NCI-H69 (cell line): ENCODE measurements around the gene TRIM40.
"Not testable (repeated sequence)": the region's sequence is repeated elsewhere in the genome, so short reads cannot be mapped to it uniquely, and the experiment has no call there.

Experiments
- DNase-seq: peaks from one replicate; lab custom pipeline; 2025; lab: John Stamatoyannopoulos, UW

TRIM40 gene

DNA sequence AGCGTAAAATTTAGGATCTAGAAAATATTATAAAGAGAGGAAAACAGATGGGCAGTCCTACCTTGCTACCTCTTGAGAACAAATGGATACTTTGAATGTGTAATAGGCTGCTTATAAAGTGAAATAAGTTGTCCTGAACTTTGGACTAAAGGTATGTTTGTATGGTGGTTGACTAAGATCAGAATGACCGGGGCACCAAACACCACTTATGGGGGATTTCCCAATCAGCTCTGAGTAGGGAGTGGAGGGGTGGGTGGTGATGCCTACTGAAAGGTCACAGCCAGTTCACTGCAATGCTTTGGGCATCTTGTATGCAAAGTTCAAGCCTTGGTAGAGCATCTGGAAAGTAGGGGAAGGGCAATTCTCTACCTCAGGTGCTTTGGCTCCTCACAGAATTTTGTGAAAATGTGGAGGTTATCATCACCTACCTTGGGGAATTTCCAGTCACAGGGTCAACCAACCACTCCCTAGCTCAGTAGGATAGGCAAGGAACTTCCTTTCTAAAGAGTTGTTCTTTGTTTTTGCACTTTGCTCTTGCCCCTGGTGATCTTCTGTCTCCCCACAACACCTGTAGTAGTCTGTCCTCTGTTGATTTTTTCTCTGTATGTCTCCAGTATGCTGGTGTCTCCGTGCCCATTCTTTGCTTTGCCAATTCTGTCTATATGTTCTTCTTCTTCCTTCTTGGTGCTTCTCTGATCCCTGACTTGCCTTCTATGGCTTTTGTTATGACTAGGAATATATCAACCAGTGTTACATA is 22.8 kb upstream of the TRIM40 start, which contains the start of gene TRIM31:
Gene TRIM31 (minus strand): TSS at position 88 of the 757 bp plus-strand sequence. CDS start 285 bp downstream, outside the sequence.
- no peak for DNase-seq

DNA sequence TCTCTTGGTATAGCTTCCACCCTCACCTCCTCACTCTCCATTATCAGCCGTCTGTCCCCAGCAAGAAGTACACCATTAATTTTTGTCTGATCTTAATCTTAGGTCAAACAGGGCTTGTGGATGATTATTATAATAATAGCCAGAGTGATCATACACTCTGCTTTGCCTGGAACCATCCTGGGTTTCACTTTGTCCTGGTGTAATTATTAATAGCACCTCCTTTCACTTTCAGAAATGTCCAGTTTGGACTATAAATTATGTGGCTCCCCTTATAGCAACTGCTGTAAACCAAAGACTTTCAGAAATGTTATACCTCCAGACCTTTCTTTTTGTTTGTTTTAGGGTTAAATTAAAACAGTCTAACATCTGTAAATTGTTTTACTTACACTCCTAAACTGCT is 22.1 kb upstream of the TRIM40 start:
- no peak for DNase-seq

DNA sequence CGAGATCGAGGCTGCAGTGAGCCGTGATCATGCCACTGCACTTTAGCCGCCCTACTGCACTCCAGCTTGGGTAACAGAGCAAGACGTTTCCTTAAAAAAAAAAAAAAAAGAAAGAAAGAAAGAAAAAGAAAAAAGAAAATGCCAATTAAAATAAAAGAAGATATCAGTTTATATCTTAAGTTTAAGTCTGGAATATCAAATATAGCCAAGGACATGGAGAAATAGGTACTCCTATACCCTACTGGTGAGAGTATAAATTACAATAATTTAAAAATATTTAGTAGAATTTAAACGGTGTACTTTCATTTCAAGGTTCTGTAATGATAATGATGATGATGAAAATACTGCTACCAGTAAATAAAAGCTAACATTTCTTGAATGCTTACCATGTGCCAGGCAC is 19.2 kb upstream of the TRIM40 start:
- no peak for DNase-seq

DNA sequence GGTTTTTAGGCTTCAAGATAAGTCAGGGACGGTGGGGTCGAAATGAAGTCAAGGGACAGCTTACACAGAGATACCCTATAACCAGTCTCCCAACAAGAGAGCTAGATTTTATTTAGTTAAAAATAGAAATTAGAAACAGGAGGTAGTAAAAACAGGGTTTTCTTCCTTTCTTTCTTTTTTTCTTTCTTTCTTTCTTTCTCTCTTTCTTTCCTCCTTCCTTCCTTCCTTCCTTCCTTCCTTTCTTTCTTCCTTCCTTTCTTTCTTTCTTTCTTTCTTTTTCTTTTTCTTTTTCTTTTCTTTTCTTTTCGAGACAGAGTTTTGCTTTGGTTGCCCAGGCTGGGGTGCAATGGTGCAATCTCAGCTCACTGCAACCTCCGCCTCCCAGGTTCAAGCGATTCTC is 17.2 kb upstream of the TRIM40 start:
- DNase-seq, result not testable (repeated sequence)

DNA sequence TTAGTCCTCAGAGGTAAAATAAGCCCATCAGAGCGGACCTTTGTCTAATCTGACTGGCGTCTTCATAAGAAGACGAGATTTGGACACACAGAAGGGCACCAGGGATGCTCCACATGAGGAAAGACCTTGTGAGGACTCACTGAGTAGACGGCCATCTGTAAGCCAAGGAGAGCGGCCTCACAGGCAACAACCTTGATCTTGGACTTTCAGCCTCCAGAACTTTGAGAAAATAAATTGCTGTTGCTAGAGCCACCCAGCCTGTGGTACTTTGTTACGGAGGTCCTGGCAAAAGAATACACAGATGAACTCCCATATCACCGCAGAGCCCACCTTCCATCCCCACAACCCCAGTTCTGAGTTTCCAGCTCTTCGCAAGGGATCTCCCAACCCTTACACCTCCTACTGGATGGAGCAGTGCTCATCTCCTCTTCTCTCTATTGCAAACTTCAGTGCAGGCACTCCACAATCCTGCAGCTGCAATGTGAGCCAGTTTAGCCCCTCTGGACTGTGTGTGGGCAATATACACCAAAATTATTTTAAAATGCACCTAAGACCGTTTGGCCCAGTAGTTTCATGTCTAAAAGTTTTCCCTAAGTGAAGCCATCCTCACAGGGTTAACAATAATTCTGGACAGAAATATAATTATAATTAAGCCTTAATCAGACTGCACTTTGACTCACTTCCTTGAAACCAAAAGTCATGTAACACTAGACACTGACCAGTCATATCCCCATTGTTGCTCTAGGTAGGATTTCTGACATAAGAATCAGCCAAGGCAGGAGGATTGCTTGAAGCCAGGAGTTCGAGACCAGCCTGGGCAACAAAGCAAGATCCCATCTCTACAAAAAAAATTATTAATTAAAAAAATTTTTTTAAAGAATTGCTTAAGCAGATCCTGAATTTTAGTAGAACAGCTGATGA is 14.2 kb upstream of the TRIM40 start:
- no peak for DNase-seq

DNA sequence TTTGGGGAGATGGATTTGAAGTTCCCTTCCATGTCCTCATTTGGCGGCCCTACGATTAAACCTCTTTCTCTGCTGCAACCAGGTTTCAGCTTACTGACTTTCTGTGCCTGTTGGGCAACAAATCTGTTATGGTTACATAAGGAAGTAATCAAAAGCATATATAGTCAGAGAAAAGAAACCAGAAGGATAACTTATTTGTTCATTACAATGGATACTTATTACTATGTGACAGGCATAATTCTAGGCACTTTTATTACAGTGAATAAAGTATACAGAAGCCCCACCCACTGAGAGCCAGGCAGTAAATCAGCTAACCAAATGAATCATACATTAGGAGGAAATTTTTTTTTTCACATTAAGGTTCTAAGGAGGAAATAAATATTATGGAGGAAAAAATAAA is 13.4 kb upstream of the TRIM40 start:
- peak; percentile 30 for DNase-seq

DNA sequence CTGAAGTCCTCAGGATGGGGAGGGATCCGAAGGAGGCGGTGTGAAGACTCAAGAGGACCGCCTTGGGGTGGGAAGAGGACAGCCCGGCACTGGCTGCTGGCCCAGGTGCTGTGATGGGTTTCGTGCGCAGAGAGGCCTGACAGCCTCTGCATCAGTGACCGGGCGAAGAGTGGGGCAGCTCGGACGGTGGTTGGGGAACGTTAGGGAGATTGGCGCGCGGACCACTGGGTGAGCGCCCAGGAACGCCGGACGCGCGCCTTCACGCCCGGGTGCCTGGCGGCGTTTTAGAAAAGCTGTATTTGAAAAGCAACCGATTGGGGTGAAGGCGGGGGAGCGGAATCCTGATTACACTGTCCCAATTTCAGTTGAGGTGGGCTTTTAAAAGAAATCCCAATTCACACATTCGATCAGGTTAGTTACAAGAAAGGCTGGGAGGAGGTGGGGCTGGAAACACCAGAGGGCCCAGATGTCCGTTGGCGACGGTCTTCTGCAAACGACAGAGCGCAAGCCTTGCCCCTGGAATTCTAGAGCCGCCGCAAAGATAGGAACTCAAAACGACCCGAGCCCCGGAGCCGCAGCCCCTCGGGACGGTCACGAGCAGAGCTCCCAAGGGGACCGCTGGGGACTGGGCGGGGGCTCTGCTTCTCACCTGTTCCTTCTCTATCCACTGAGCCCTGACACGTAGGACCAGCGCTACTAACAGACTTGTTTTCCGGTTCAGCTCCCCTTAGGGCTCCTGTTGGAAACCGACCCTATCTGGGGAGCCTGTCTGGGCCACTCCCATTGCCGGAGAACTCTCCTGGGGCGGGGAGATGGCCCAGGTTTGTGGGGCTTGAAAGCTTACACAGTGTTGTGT is 8.5 kb upstream of the TRIM40 start:
- peak; percentile 16 for DNase-seq

DNA sequence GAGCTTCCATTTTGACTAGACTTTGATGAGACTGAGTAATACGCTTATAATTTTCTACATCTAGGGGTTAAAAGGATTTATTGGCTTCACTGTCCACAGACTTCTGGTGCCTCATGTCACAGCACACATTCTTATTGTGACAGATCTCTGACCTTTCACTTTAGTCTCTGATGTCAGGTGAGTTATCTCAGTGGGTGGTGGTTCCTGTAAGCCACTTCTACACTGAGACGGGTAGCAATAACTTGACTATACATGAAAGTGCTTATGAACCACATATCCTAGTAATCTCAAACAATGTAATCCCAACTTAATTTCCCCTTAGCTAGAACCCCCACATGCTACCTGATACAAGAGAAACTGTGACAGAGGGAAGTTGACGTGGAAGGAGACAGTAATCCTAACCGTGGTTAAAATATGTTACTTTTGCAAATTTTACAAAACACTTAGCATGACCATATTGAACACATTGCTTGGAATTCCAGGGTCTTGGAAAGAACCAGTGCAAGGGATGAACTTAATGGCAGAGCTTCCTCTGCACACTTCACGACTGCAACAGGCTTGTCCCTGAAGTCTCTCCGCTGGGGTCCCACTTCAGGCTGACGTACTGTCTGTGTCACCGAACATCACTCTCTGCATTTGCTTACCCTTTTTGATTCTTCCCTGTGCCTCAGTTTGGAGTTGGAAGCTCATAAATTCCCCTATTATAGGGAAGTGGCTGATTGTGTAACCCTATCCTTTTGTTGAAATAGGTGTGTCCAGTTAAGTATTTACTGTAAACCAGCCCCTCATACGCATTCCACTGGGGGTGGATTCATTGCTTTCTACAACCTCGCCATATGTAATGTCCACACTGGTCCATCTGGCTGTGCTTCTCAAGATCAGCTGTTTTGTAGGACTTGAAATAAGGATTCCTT is 6.4 kb upstream of the TRIM40 start:
- peak; percentile 14 for DNase-seq

DNA sequence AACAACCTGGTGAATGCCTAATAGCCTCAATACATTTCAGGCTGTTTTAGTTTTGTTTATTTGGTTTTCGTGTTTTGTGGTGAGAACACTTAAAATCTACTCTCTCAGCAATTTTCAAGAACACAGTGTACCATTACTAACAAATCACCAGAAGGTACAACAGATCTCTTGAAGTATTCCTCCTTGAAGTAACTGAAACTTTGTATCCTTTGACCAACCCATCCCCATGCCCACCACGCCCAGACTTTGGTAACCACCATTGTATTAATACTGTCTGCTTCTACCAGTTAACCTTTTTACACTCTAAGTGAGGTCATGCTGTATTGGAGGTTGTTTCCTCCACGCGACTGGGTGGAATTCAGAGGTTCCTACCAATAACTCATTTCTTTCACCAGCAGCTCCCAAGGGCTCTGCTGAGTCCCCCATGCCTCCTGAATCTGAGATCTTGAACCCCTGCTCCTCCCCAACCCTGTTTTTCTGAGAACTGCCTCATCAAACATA is 5.7 kb upstream of the TRIM40 start:
- no peak for DNase-seq

DNA sequence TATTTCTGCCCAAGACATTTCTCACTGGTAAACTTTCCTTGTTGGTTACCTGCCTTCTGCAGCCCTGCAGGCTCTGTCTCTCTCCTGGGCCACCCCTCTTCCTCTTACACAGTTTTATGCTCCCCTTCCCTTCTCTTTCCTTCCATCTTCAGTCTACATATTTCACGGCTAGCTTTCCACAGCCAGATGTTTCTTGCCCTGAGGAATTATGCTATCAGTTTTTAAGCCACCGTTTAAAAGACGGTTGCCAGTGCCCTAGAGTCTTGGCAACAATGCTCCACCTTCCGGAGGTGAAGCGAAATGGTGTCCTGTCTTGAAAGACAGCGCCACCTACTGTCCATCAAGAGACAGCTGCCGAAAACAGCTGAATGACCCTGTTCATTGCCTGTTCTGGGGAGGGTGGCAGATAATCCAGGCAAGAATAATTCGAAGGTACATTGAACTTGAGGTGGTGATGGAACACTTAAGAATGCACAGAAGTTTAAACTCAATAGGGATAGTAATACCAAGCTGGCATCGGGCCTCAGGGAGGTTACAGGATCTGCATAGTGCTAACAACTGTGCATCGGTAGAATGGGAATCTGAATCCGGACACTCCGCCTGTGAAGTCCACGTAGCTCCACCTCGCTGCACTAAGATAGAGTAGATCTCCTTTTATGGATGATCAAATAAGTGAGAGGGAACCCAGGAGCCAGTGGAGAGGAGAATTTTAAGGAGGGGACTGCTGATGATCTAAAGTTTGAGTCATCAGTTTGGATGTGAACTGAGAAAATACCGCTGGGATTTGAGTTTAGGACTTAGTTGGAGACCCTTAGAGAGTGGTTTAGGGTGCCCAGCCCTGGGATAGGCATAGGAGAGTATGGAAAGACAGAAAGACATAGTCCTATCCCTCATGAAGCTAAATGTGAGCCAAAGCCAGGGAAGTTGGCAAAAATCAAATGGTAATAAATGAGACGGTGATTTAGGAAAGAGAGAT is 4.8 kb upstream of the TRIM40 start:
- DNase-seq, result peak; percentile 90

DNA sequence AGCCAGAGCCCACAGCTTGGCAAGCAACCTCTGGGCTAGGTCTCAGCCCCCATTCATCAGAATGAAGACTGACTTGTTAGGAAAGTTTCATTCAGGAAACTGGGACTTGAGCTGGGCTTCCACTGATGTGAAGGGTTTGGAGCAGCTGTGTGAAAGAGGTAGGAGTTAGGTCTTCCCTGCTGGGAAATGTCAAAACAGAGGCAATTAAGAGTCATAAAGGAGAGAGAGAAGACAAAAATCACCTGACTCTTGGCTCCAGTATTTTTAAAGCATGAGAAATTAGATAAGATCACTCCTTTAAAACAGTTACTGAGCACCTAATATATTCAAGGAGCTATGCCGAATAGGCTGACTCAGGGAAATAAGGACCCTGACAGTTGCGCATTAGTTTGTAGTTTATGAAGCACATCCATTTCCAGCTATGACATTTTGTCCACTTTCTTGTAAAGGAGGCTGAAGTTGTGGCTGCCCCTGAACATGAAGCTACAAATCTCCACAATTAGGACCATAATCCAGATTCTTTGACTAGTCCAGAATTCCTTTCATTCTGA is 3.9 kb upstream of the TRIM40 start:
- DNase-seq, result no peak

DNA sequence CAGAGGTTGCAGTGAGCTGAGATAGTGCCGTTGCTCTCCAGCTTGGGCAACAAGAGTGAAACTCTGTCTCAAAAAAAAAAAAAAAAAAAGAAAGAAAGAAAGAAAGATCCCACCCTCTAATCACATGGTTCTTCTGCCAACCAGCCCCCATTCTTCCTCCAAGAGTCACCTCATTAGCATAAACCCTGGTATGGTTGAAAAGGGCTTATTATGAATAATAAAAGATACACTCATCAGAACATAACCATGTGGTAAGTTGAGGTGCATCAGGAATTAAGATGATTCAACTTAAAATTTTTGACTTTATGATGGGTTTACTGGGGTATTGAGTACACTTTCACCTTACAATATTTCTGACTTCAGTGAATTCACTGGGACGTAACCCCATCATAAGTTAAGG is 793 bp upstream of the TRIM40 start:
- DNase-seq, result no peak

DNA sequence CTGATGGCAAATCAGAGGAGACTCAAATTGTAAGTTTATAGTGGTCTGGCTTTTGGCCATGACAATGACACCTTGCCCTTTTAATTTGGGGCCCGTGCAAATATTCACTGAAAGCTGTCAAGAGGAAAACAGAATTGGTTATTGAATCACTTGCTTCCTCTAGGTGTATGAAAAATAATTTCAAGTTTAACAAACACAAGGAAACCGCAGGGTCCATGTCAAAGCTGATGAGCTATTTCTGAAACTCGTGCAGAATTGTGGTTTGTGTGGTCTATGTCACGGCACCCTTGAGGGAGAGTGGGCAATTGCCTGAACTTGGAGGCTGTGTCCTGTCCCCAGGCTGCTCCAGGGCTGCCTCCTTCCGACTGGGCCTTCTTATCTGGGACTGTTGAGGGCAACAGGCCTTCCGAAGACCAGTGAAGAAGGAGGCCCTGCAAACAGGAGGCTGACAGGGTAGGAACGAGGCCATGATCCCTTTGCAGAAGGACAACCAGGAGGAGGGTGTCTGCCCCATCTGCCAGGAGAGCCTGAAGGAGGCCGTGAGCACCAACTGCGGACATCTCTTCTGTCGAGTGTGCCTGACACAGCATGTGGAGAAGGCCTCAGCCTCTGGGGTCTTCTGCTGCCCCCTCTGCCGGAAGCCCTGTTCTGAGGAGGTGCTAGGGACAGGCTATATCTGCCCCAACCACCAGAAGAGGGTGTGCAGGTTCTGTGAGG is 788 bp downstream of the TRIM40 start:
- DNase-seq, result no peak

DNA sequence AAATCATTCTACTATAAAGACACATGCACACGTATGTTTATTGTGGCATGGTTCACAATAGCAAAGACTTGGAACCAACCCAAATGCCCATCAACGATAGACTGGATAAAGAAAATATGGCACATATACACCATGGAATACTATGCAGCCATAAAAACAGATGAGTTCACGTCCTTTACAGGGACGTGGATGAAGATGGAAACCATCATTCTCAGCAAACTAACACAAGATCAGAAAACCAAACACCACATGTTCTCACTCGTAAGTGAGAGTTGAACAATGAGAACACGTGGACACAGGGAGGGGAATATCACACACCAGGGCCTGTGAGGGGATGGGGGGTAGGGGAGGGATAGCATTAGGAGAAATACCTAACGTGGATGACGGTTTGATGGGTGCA is 4.3 kb downstream of the TRIM40 start:
- DNase-seq, result not testable (repeated sequence)

DNA sequence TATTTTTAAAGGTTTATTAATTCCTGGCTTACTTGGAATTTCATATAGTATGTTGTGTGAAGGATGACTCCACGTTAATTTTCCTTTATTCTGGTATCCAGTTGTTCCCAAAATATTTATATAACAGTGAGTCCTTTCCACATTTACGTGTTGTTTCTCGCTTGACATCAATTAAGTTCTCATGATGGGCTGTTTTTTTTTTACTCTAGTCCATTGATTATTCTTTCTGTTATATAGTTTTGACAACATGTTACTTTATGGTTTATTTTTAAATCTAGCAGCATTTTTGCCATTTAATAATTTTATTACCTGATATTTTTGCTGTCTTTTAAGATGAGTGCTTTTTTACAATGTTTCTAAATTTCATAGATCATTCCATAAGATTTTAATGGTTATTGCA is 6.7 kb downstream of the TRIM40 start:
- DNase-seq, result no peak

DNA sequence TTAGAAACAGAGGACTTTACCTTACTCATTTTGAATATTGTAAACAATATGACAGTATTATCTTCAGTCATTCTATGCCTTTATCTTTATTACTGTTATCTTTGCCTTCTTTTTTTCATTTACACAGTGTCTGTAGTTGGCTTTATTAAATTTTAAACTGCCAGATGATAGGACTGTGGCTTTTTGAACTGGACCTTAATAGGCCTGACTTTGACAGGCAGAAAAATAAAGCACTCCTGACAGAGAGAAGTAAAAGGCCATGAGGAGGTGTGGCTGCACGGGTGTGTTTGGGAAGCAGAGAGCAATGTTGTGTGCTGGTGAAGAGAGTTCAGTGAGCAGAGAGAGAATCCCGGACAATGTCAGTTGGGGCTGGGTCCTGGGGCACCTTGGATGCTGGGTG is 7.8 kb downstream of the TRIM40 start:
- no peak for DNase-seq

DNA sequence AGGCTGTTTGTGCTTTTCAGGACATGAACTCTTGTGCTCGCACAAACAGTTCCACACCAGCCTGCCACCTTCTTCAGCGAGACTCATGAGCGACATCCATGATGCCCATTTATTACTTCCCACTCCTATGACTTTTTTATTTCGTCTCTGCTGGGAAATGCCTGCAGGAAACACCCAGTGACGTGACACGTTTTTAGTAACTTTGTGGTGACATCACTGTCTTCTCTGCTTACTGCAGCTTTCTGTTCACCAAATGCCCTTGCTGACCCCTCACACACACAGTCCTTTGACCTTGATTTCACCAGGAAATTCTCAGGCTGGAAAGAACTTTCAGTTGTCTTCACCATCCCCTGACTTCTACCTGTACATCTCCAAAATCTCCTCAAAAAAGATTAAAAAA is 8.9 kb downstream of the TRIM40 start:
- no peak for DNase-seq

DNA sequence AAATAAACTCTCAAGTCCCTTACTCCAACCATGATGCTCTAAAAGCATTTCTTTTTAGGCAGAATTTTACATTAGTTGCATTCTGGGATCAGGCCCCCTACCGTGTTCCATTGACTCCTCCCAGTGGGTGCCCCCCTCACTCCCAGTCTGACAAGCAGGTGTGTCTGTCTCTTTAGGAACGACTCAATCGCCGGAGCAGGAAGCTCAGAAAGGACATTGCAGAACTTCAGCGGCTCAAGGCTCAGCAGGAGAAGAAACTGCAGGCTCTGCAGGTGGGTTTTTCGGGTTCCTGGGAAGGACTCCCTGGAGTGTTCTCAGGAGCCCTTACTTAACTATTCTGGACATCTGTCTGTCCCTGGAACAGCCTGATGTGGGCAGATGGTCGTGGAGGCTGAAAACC is 9.9 kb downstream of the TRIM40 start:
- DNase-seq, result no peak

DNA sequence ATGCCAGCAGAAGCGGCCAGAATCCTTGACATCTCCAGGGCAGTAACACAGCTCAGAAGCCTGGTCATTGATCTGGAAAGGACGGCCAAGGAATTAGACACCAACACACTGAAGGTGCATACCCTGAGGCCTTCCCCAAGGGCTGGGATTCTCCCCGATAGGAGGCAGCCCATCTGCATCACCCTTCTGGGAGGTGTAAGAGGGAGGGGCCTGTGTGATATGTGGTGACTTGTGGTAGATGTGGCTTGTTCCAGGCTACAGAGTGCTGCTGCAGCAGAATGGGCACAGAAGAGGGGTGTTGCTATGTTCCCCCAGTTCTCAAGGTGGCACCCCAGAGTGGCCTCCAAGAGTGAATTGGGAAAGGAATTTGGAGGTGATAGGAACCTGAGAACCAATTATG is 11.2 kb downstream of the TRIM40 start:
- DNase-seq, result no peak
